ENCODE results near the gene HLCS. TPM values are rescaled to one million over a fixed set of nuclear protein-coding genes. Genes with fewer than 3 reads are reported as not detected.

The HLCS gene
- total and polyA plus RNA-seq, 2 donors (not counting 3 experiments of a cell fraction or from before 2014, with no cell fraction given): 6.7 to 17.2 TPM

- no peaks in the 10 kb centered on the region for H4K20me1 ChIP-seq (replicated peaks; ENCODE audit: control insufficient read depth, extremely low read depth, insufficient read depth, low read length)
- no peak overlapping the region for H3K4me2 ChIP-seq (ENCODE audit: insufficient read depth, low read length)
- no peaks in the 10 kb centered on the region for H3K4me1 ChIP-seq (ENCODE audit: control insufficient read depth, extremely low read depth, insufficient read depth, low read length)
- FAIRE-seq (no peak), DNase-seq (ENCODE audit: low read depth, low spot score) (no peak)
- TF ChIP-seq MYC (IDR thresholded peaks at IDR 0.05; ENCODE audit: low read depth, low read length) (no peak), POLR2A (IDR thresholded peaks at IDR 0.05; ENCODE audit: low read depth, low read length) (no peak), EZH2 (IDR thresholded peaks at IDR 0.05; ENCODE audit: borderline replicate concordance, low read depth, low read length, severe bottlenecking) (no peak), MAX (IDR thresholded peaks at IDR 0.05; ENCODE audit: insufficient read depth, insufficient read length) (no peak)
- H2AFZ ChIP-seq (ENCODE audit: low read depth, low read length): no peak overlapping the region
- ChIA-PET POLR2A (no interaction called here), CTCF (no interaction called here)
- H3K27me3 ChIP-seq (ENCODE audit: control insufficient read depth in 2 of 2, insufficient read depth in 2 of 2, low read length in 2 of 2): no peaks in the 10 kb centered on the region
- H3K9me3 ChIP-seq (replicated peaks; ENCODE audit: control insufficient read depth, insufficient read depth, low read length): no peaks in the 10 kb centered on the region
- H3K79me2 ChIP-seq (ENCODE audit: control insufficient read depth, insufficient read depth, low read length): no peaks in the 10 kb centered on the region
- H3K36me3 ChIP-seq (ENCODE audit: control insufficient read depth in 2 of 2, extremely low read depth in 1 of 2, insufficient read depth in 2 of 2, low read length in 2 of 2): no peaks in the 10 kb centered on the region
- no peak overlapping the region for H3K4me3 ChIP-seq (replicated peaks in 1 of 3; ENCODE audit: insufficient read depth in 1 of 3, low read depth in 1 of 3, low read length in 3 of 3)
- no peak overlapping the region for H3K27ac ChIP-seq (ENCODE audit: insufficient read depth, low read depth, low read length)
- intact Hi-C loops (cut with micrococcal nuclease): no loop called here
- BruUV-seq (replicated peaks): no TSS peak
- dilution Hi-C loops (cut with MboI; ENCODE audit: extremely low pct_ligation_motif_present, low sequenced_read_pairs): no loop called here
- H3K9ac ChIP-seq (replicated peaks; ENCODE audit: extremely low read depth, insufficient read depth, low read length): no peak overlapping the region
- H3K9me1 ChIP-seq (replicated peaks; ENCODE audit: control insufficient read depth, extremely low read depth, insufficient read depth, low read length): no peaks in the 10 kb centered on the region
Observed at GRCh38 chr21:36893581-36893980, 72.9 kb downstream of the HLCS start.

GRCh38 chr21:36892201-36892600 is 74.3 kb downstream of the HLCS start:
- POLR2A ChIA-PET: no interaction called here
- no peaks in the 10 kb centered on the region for H3K9me3 ChIP-seq (replicated peaks; ENCODE audit: control insufficient read depth, insufficient read depth, low read length)
- H3K79me2 ChIP-seq (ENCODE audit: control insufficient read depth, insufficient read depth, low read length): no peaks in the 10 kb centered on the region
- no peak for DNase-seq (ENCODE audit: low read depth, low spot score)
- no peak overlapping the region for H3K9ac ChIP-seq (replicated peaks; ENCODE audit: extremely low read depth, insufficient read depth, low read length)
- no peaks in the 10 kb centered on the region for H3K9me1 ChIP-seq (replicated peaks; ENCODE audit: control insufficient read depth, extremely low read depth, insufficient read depth, low read length)
- no peak overlapping the region for H2AFZ ChIP-seq (ENCODE audit: low read depth, low read length)
- no peaks in the 10 kb centered on the region for H3K27me3 ChIP-seq (ENCODE audit: control insufficient read depth in 2 of 2, insufficient read depth in 2 of 2, low read length in 2 of 2)
- no TSS peak for BruUV-seq (replicated peaks)
- CTCF ChIA-PET: interaction anchor here (1.4 kb wide), 1 partner anchor 20 kb away, joined by 3 read pairs; no protein-coding TSS in a partner anchor
- dilution Hi-C loops (cut with MboI; ENCODE audit: extremely low pct_ligation_motif_present, low sequenced_read_pairs) (no loop called here), intact Hi-C loops (cut with micrococcal nuclease) (no loop called here)
- TF ChIP-seq EZH2 (IDR thresholded peaks at IDR 0.05; ENCODE audit: borderline replicate concordance, low read depth, low read length, severe bottlenecking): no peak
- no peak for TF ChIP-seq GATA2 (IDR thresholded peaks at IDR 0.05; ENCODE audit: insufficient read depth, insufficient read length, low read depth, low read length)
- no peak for TF ChIP-seq FOS (IDR thresholded peaks at IDR 0.05; ENCODE audit: borderline replicate concordance, insufficient read depth, low read length)
- no peaks in the 10 kb centered on the region for H3K36me3 ChIP-seq (ENCODE audit: control insufficient read depth in 2 of 2, extremely low read depth in 1 of 2, insufficient read depth in 2 of 2, low read length in 2 of 2)
- H3K4me3 ChIP-seq (replicated peaks in 1 of 3; ENCODE audit: insufficient read depth in 1 of 3, low read depth in 1 of 3, low read length in 3 of 3): no peak overlapping the region
- H3K4me2 ChIP-seq (ENCODE audit: insufficient read depth, low read length): no peak overlapping the region
- no peaks in the 10 kb centered on the region for H3K4me1 ChIP-seq (ENCODE audit: control insufficient read depth, extremely low read depth, insufficient read depth, low read length)
- no peaks in the 10 kb centered on the region for H4K20me1 ChIP-seq (replicated peaks; ENCODE audit: control insufficient read depth, extremely low read depth, insufficient read depth, low read length)
- no peak overlapping the region for H3K27ac ChIP-seq (ENCODE audit: insufficient read depth, low read depth, low read length)
- FAIRE-seq: no peak

Data from endothelial cell of umbilical vein (primary cell).